K562 (cell line): ENCODE measurements around the gene C3. TPM values are rescaled to one million over a fixed set of nuclear protein-coding genes. Genes with fewer than 3 reads are reported as not detected.

ENCODE experiments used
- DEAF1 ChIP-seq: fragments of 450-650 bp; formaldehyde crosslinking; IDR thresholded peaks from 2 replicates; pipeline ENCODE4 v1.4.0; 2020; ENCODE audit warnings: mild to moderate bottlenecking, moderate library complexity
- NFATC3 ChIP-seq: fragments of 450-650 bp; IDR thresholded peaks from 2 replicates; pipeline ENCODE4 v1.6.1; 2017; ENCODE audit warnings: mild to moderate bottlenecking
- NR2C2 ChIP-seq, 2 experiments: fragments of 200-800 bp in 1 of 2; sonication (Bioruptor generic) in 1 of 2; sonication (generic) in 1 of 2; formaldehyde crosslinking in 1 of 2; IDR thresholded peaks; 2 replicates each; pipeline versions ENCODE4 v1.6.1 to v1.8.0; 2016 to 2022; ENCODE audit warnings: mild to moderate bottlenecking in 1 of 2, missing compliant biosample characterization in 1 of 2, missing genetic modification characterization in 1 of 2, missing genetic modification reagents in 1 of 2
- PBX2 ChIP-seq, 2 experiments: IDR thresholded peaks in 1 of 2; conservative IDR thresholded peaks in 1 of 2; 2 replicates each; pipeline ENCODE4 v1.6.1; 2016; ENCODE audit warnings: low read depth in 2 of 2, mild to moderate bottlenecking in 1 of 2, missing compliant biosample characterization in 1 of 2, missing genetic modification characterization in 1 of 2, moderate library complexity in 1 of 2
- POLR2G ChIP-seq: fragments of 200-400 bp; formaldehyde crosslinking; IDR thresholded peaks from 2 replicates; pipeline ENCODE4 v1.6.1; 2017; ENCODE audit warnings: low read depth, mild to moderate bottlenecking, antibody characterized with exemption, low read length, moderate library complexity
- PRDM10 ChIP-seq: fragments of 450-650 bp; IDR thresholded peaks from 2 replicates; pipeline ENCODE4 v1.6.1; 2018; ENCODE audit not compliant: partially characterized antibody
- SREBF2 ChIP-seq: sonication (generic); formaldehyde crosslinking; IDR thresholded peaks from 2 replicates; pipeline ENCODE4 v1.4.0; 2020; ENCODE audit warnings: mild to moderate bottlenecking, missing genetic modification reagents
- TOE1 ChIP-seq, 2 experiments: fragments of 450-650 bp in 1 of 2; sonication (generic) in 1 of 2; formaldehyde crosslinking in 1 of 2; IDR thresholded peaks; 2 replicates each; pipeline versions ENCODE4 v1.7.1 to v1.8.0; 2016 to 2022; ENCODE audit warnings: borderline replicate concordance in 2 of 2, mild to moderate bottlenecking in 2 of 2, antibody characterized with exemption in 1 of 2, inconsistent platforms in 1 of 2, low read depth in 1 of 2, missing genetic modification reagents in 1 of 2, moderate library complexity in 1 of 2
- ZBTB49 ChIP-seq: sonication (generic); formaldehyde crosslinking; IDR thresholded peaks from 2 replicates; pipeline ENCODE4 v1.8.0; 2022; ENCODE audit warnings: missing genetic modification reagents, mild to moderate bottlenecking, borderline replicate concordance
- ZNF384 ChIP-seq: IDR thresholded peaks from 2 replicates; pipeline ENCODE4 v1.6.1; 2012; ENCODE audit warnings: low read depth, low read length, improper control_type of control experiment
- ZNF395 ChIP-seq: fragments of 200-800 bp; sonication (Bioruptor generic); IDR thresholded peaks from 2 replicates; pipeline ENCODE4 v1.6.1; 2017; ENCODE audit warnings: missing genetic modification characterization, missing compliant biosample characterization
- polyA plus RNA-seq, 8 experiments: library from polyadenylated mRNA; depleted of rRNA in 4 of 8; stranded (reverse) in 5 of 8; unstranded in 3 of 8; fragments of >200 nt; fragmentation: Nextera tagmentation in 2 of 8; fragmentation: Illumina TruSeq in 1 of 8; extraction: Ambion mirVana in 2 of 8; extraction: Trizol in 1 of 8; gene quantifications; 2 replicates each; pipeline versions ENCODE4 v1.2.1 to v1.2.3, GENCODE V29; 2011 to 2014; ENCODE audit warnings: inconsistent platforms in 1 of 8, missing spikeins in 1 of 8
- total RNA-seq, 7 experiments: library from RNA; depleted of rRNA in 6 of 7; stranded (reverse); fragments of >200 nt in 6 of 7; fragmentation: Illumina TruSeq in 2 of 7; extraction: Trizol in 2 of 7; gene quantifications; 2 replicates each; pipeline versions ENCODE4 v1.2.1 to v1.2.3, GENCODE V29; 2011 to 2021; ENCODE audit warnings: low replicate concordance in 1 of 7

Gene C3
- total and polyA plus RNA-seq, 9 of the 15 experiments (the other 6 are each of a cell fraction or from before 2014, with no cell fraction given) = 0.59 to 10.6 (median 2.2) TPM

- TF ChIP-seq DEAF1 (CRISPR knock-in tag) = peak; percentile 47; the same call in 1 of the 2 replicates
- TF ChIP-seq ZNF395 = no peak; the same call in 1 of the 2 replicates
- no peak for TF ChIP-seq NFATC3
- TF ChIP-seq TOE1 (IDR thresholded peaks at IDR 0.05; ENCODE audit: borderline replicate concordance) = peak; percentile 37; the same call in 1 of the 2 replicates
- peak; percentile 32; the same call in 1 of the 2 replicates for TF ChIP-seq TOE1 (CRISPR knock-in tag; IDR thresholded peaks at IDR 0.05; ENCODE audit: borderline replicate concordance, low read depth)
- 0 out of 2 replicates have a peak, but pooled peaks have one; percentile 15 for TF ChIP-seq ZNF384
- no peak for TF ChIP-seq SREBF2
- TF ChIP-seq ZBTB49 (CRISPR knock-in tag) = no peak
- peak; percentile 72 for TF ChIP-seq NR2C2 (CRISPR knock-in tag; IDR thresholded peaks at IDR 0.05)
- no peak for TF ChIP-seq NR2C2 (tag; IDR thresholded peaks at IDR 0.05)
- TF ChIP-seq POLR2G = peak; percentile 64
- no peak for TF ChIP-seq PBX2 (CRISPR knock-in tag; IDR thresholded peaks at IDR 0.05; ENCODE audit: low read depth)
- no peak for TF ChIP-seq PBX2 (tag; conservative IDR thresholded peaks at IDR 0.05; ENCODE audit: low read depth)
- TF ChIP-seq PRDM10 = peak; percentile 85
Observed at GRCh38 chr19:6736169-6736916, 15.9 kb upstream of the C3 start (continued).
